HepG2 (cell line): ENCODE data around the gene NPBWR2. TPM values are rescaled to one million over a fixed set of nuclear protein-coding genes. Genes with fewer than 3 reads are reported as not detected.

Experiments
- AGO1 ChIP-seq: fragments of 200-400 bp; formaldehyde crosslinking; IDR thresholded peaks from 2 replicates; pipeline ENCODE4 v1.6.1; 2017; ENCODE audit warnings: mild to moderate bottlenecking, low read depth, low read length, moderate library complexity; ENCODE audit not compliant: poor library complexity, severe bottlenecking
- CENPX ChIP-seq: sonication (generic); formaldehyde crosslinking; IDR thresholded peaks from 2 replicates; pipeline ENCODE4 v1.9.0; 2021; ENCODE audit warnings: mild to moderate bottlenecking, missing genetic modification reagents, moderate library complexity
- E2F2 ChIP-seq: sonication (generic); formaldehyde crosslinking; IDR thresholded peaks from 2 replicates; pipeline ENCODE4 v1.4.0; 2020; ENCODE audit warnings: missing genetic modification reagents, borderline replicate concordance
- FOXM1 ChIP-seq: sonication (generic); formaldehyde crosslinking; IDR thresholded peaks from 2 replicates; pipeline ENCODE4 v1.5.0; 2020; ENCODE audit warnings: missing genetic modification reagents
- HNRNPL ChIP-seq: fragments of 200-400 bp; formaldehyde crosslinking; IDR thresholded peaks from 2 replicates; pipeline ENCODE4 v1.6.1; 2017; ENCODE audit warnings: mild to moderate bottlenecking, low read depth, low read length
- HOXA9 ChIP-seq: sonication (generic); formaldehyde crosslinking; IDR thresholded peaks from 2 replicates; pipeline ENCODE4 v1.8.1; 2022; ENCODE audit warnings: missing genetic modification reagents, mild to moderate bottlenecking, moderate library complexity, borderline replicate concordance
- KDM1A ChIP-seq: IDR thresholded peaks from 2 replicates; pipeline ENCODE4 v1.6.1; 2016; ENCODE audit warnings: missing compliant biosample characterization
- KLF12 ChIP-seq: sonication (generic); formaldehyde crosslinking; IDR thresholded peaks from 2 replicates; pipeline ENCODE4 v1.4.0; 2020; ENCODE audit warnings: missing genetic modification reagents, borderline replicate concordance
- MEIS2 ChIP-seq: sonication (generic); formaldehyde crosslinking; IDR thresholded peaks from 2 replicates; pipeline ENCODE4 v1.9.0; 2021; ENCODE audit warnings: mild to moderate bottlenecking, missing genetic modification reagents
- NBN ChIP-seq: fragments of 450-650 bp; conservative IDR thresholded peaks from 2 replicates; pipeline ENCODE4 v1.6.1; 2017
- PHF21A ChIP-seq: sonication (generic); formaldehyde crosslinking; IDR thresholded peaks from 2 replicates; pipeline ENCODE4 v1.5.0; 2020; ENCODE audit warnings: mild to moderate bottlenecking, missing genetic modification reagents
- RARG ChIP-seq: sonication (generic); formaldehyde crosslinking; IDR thresholded peaks from 2 replicates; pipeline ENCODE4 v1.4.0; 2020; ENCODE audit warnings: low read depth, mild to moderate bottlenecking, missing genetic modification reagents
- SIX4 ChIP-seq: sonication (generic); formaldehyde crosslinking; IDR thresholded peaks from 2 replicates; pipeline ENCODE4 v1.4.0; 2020; ENCODE audit warnings: missing genetic modification reagents
- ZFP36L1 ChIP-seq: sonication (generic); formaldehyde crosslinking; IDR thresholded peaks from 2 replicates; pipeline ENCODE4 v1.8.0; 2022; ENCODE audit warnings: mild to moderate bottlenecking, missing genetic modification reagents, moderate library complexity
- ZNF10 ChIP-seq: sonication (generic); formaldehyde crosslinking; IDR thresholded peaks from 2 replicates; pipeline ENCODE4 v1.4.0; 2020; ENCODE audit warnings: mild to moderate bottlenecking, low read depth, missing genetic modification reagents, borderline replicate concordance
- ZNF337 ChIP-seq: sonication (generic); formaldehyde crosslinking; IDR thresholded peaks from 2 replicates; pipeline ENCODE4 v1.5.1; 2020; ENCODE audit warnings: missing genetic modification reagents, low read depth, mild to moderate bottlenecking, borderline replicate concordance
- ZNF709 ChIP-seq: sonication (generic); formaldehyde crosslinking; IDR thresholded peaks from 2 replicates; pipeline ENCODE4 v1.5.0; 2020; ENCODE audit warnings: mild to moderate bottlenecking, missing genetic modification reagents
- ZNF773 ChIP-seq: sonication (generic); formaldehyde crosslinking; IDR thresholded peaks from 2 replicates; pipeline ENCODE4 v1.4.0; 2020; ENCODE audit warnings: missing genetic modification reagents, borderline replicate concordance
- ZSCAN22 ChIP-seq: sonication (generic); formaldehyde crosslinking; IDR thresholded peaks from 2 replicates; pipeline ENCODE4 v1.4.0; 2020; ENCODE audit warnings: mild to moderate bottlenecking, missing genetic modification reagents
- polyA plus RNA-seq, 8 experiments: library from polyadenylated mRNA; depleted of rRNA in 3 of 8; stranded (reverse) in 7 of 8; unstranded in 1 of 8; fragments of >200 nt; fragmentation: Illumina TruSeq in 4 of 8; extraction: Trizol in 4 of 8; gene quantifications; 2 replicates each; pipeline versions ENCODE4 v1.2.1 to v1.2.3, GENCODE V29; 2011 to 2016; ENCODE audit warnings: low read depth in 4 of 8, missing spikeins in 1 of 8, mixed read lengths in 1 of 8; ENCODE audit not compliant: insufficient read depth in 1 of 8
- total RNA-seq, 5 experiments: library from RNA; depleted of rRNA; stranded (reverse); fragments of >200 nt; fragmentation: Illumina TruSeq; extraction: Trizol; gene quantifications; 2 replicates each; pipeline ENCODE4 v1.2.3, GENCODE V29; 2016; ENCODE audit warnings: low read depth in 1 of 5
- TF ChIP-seq, protein P1 (sequence below): IDR thresholded peaks from 2 replicates; pipeline ENCODE4 v1.6.1; 2012; ENCODE audit warnings: low read length, improper control_type of control experiment
- TF ChIP-seq, protein P2 (sequence below): sonication (generic); formaldehyde crosslinking; IDR thresholded peaks from 2 replicates; pipeline ENCODE4 v1.4.0; 2020; ENCODE audit warnings: missing genetic modification reagents
- TF ChIP-seq, protein P3 (sequence below): sonication (generic); formaldehyde crosslinking; IDR thresholded peaks from 2 replicates; pipeline ENCODE4 v1.4.0; 2020; ENCODE audit warnings: missing genetic modification reagents, low read depth, mild to moderate bottlenecking, borderline replicate concordance

Gene NPBWR2
- total and polyA plus RNA-seq, 2 of the 13 experiments (the other 11 are each of a cell fraction or from before 2014, with no cell fraction given): not detected

- TF ChIP-seq MEIS2: no peak
- 0 out of 2 replicates have a peak, but pooled peaks have one; percentile 55 for TF ChIP-seq ZFP36L1 (CRISPR knock-in tag)
- TF ChIP-seq, protein P1, sequence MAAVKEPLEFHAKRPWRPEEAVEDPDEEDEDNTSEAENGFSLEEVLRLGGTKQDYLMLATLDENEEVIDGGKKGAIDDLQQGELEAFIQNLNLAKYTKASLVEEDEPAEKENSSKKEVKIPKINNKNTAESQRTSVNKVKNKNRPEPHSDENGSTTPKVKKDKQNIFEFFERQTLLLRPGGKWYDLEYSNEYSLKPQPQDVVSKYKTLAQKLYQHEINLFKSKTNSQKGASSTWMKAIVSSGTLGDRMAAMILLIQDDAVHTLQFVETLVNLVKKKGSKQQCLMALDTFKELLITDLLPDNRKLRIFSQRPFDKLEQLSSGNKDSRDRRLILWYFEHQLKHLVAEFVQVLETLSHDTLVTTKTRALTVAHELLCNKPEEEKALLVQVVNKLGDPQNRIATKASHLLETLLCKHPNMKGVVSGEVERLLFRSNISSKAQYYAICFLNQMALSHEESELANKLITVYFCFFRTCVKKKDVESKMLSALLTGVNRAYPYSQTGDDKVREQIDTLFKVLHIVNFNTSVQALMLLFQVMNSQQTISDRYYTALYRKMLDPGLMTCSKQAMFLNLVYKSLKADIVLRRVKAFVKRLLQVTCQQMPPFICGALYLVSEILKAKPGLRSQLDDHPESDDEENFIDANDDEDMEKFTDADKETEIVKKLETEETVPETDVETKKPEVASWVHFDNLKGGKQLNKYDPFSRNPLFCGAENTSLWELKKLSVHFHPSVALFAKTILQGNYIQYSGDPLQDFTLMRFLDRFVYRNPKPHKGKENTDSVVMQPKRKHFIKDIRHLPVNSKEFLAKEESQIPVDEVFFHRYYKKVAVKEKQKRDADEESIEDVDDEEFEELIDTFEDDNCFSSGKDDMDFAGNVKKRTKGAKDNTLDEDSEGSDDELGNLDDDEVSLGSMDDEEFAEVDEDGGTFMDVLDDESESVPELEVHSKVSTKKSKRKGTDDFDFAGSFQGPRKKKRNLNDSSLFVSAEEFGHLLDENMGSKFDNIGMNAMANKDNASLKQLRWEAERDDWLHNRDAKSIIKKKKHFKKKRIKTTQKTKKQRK: no peak
- no peak; the same call in 1 of the 2 replicates for TF ChIP-seq ZNF709 (CRISPR knock-in tag)
- TF ChIP-seq FOXM1 (CRISPR knock-in tag): no peak
- no peak for TF ChIP-seq CENPX (CRISPR knock-in tag)
- no peak for TF ChIP-seq ZNF10 (CRISPR knock-in tag)
- TF ChIP-seq KLF12 (CRISPR knock-in tag): no peak; the same call in 1 of the 2 replicates
- TF ChIP-seq, protein P2, sequence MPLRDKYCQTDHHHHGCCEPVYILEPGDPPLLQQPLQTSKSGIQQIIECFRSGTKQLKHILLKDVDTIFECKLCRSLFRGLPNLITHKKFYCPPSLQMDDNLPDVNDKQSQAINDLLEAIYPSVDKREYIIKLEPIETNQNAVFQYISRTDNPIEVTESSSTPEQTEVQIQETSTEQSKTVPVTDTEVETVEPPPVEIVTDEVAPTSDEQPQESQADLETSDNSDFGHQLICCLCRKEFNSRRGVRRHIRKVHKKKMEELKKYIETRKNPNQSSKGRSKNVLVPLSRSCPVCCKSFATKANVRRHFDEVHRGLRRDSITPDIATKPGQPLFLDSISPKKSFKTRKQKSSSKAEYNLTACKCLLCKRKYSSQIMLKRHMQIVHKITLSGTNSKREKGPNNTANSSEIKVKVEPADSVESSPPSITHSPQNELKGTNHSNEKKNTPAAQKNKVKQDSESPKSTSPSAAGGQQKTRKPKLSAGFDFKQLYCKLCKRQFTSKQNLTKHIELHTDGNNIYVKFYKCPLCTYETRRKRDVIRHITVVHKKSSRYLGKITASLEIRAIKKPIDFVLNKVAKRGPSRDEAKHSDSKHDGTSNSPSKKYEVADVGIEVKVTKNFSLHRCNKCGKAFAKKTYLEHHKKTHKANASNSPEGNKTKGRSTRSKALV (CRISPR knock-in tag): no peak
- TF ChIP-seq PHF21A (CRISPR knock-in tag): peak; percentile 51
- TF ChIP-seq NBN: no peak
- TF ChIP-seq AGO1: peak; percentile 94
- 0 out of 2 replicates have a peak, but pooled peaks have one; percentile 55 for TF ChIP-seq E2F2 (CRISPR knock-in tag)
- no peak for TF ChIP-seq HNRNPL
- no peak for TF ChIP-seq ZNF337
- TF ChIP-seq SIX4 (CRISPR knock-in tag): no peak
- no peak for TF ChIP-seq KDM1A (CRISPR knock-in tag)
- TF ChIP-seq, protein P3, sequence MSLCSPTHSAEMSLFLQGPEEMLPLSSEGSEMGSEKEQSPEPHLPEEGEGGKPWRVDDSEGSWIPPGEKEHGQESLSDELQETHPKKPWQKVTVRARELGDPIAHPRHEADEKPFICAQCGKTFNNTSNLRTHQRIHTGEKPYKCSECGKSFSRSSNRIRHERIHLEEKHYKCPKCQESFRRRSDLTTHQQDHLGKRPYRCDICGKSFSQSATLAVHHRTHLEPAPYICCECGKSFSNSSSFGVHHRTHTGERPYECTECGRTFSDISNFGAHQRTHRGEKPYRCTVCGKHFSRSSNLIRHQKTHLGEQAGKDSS (CRISPR knock-in tag): no peak
- TF ChIP-seq HOXA9: 0 out of 2 replicates have a peak, but pooled peaks have one; percentile 70
- no peak for TF ChIP-seq ZSCAN22 (CRISPR knock-in tag)
- TF ChIP-seq ZNF773 (CRISPR knock-in tag): no peak
- no peak for TF ChIP-seq RARG (CRISPR knock-in tag)
These were observed 42.0 kb downstream of the NPBWR2 start (continued) for GRCh38 chr20:64065062-64065973.
